ENCODE data around the gene ABCA4.

ABCA4 gene

GRCh38 chr1:94104776-94105580, 16.0 kb downstream of the ABCA4 start:
- no peak for DNase-seq (ENCODE audit: low spot score)

GRCh38 chr1:94104127-94104684, 16.7 kb downstream of the ABCA4 start:
- DNase-seq (ENCODE audit: low spot score), result no peak

- no peak for DNase-seq (ENCODE audit: low spot score)
Observed at GRCh38 chr1:94103608-94104007, 17.3 kb downstream of the ABCA4 start.

GRCh38 chr1:94101613-94102525, 19.1 kb downstream of the ABCA4 start:
- no peak for DNase-seq (ENCODE audit: low spot score)

- no peak for DNase-seq (ENCODE audit: low spot score)
Observed at GRCh38 chr1:94100785-94101612, 19.9 kb downstream of the ABCA4 start.

GRCh38 chr1:94100129-94100784, 20.7 kb downstream of the ABCA4 start:
- no peak for DNase-seq (ENCODE audit: low spot score)

- no peak for DNase-seq (ENCODE audit: low spot score)
Observed at GRCh38 chr1:94099303-94099702, 21.6 kb downstream of the ABCA4 start.

GRCh38 chr1:94098585-94099111, 22.3 kb downstream of the ABCA4 start:
- no peak for DNase-seq (ENCODE audit: low spot score)

GRCh38 chr1:94096797-94097549, 24.0 kb downstream of the ABCA4 start:
- no peak for DNase-seq (ENCODE audit: low spot score)

GRCh38 chr1:94095744-94096469, 25.0 kb downstream of the ABCA4 start:
- DNase-seq (ENCODE audit: low spot score), result no peak

GRCh38 chr1:94095112-94095637, 25.8 kb downstream of the ABCA4 start:
- no peak for DNase-seq (ENCODE audit: low spot score)

GRCh38 chr1:94094469-94095111, 26.4 kb downstream of the ABCA4 start:
- no peak for DNase-seq (ENCODE audit: low spot score)

- no peak for DNase-seq (ENCODE audit: low spot score)
Observed at GRCh38 chr1:94093996-94094395, 27.0 kb downstream of the ABCA4 start.

- DNase-seq (ENCODE audit: low spot score), result no peak
Observed at GRCh38 chr1:94093396-94093795, 27.6 kb downstream of the ABCA4 start.

- no peak for DNase-seq (ENCODE audit: low spot score)
Observed at GRCh38 chr1:94092210-94092613, 28.7 kb downstream of the ABCA4 start.

- DNase-seq (ENCODE audit: low spot score), result no peak
Observed at GRCh38 chr1:94090761-94091160, 30.2 kb downstream of the ABCA4 start.

GRCh38 chr1:94087193-94087592, 33.8 kb downstream of the ABCA4 start:
- no peak for DNase-seq (ENCODE audit: low spot score)

GRCh38 chr1:94084547-94084946, 36.4 kb downstream of the ABCA4 start:
- no peak for DNase-seq (ENCODE audit: low spot score)

GRCh38 chr1:94084085-94084484, 36.9 kb downstream of the ABCA4 start:
- DNase-seq (ENCODE audit: low spot score), result no peak

All from CD4-positive, alpha-beta T cell treated with Interleukin-15 for 4 hours (primary cell).